ENCODE data around the gene RNF220.

DNA sequence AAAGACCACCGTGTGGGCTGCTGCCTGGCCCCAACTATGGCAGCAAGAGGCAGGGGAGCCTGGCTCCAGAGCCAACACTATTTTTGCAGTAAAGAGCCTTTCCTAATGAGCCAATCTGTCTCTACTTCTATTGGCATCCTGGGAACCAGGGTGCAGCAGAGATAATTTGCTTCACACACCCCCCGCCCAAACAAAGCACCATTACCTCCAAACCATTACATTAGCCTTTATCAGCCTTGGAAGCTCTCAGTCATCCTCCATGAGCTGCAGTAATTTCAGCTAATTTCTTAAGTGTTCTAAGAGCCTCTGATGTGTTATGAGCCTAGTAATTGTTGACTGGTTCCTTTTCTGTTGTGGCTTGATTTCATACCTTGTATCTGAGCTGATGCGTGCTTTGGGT is 291.0 kb downstream of the RNF220 start:
- TF ChIP-seq EZH2 (IDR thresholded peaks at IDR 0.05; ENCODE audit: insufficient read depth, poor library complexity, severe bottlenecking) (no peak), EZH2phosphoT487 (IDR thresholded peaks at IDR 0.05; ENCODE audit: insufficient read depth, low read depth) (no peak)
